KG1 (cell line): ENCODE data around the gene CPPED1.

ENCODE experiments used
- DNase-seq: peaks from one replicate; lab custom pipeline; 2025; lab: John Stamatoyannopoulos, UW

CPPED1 gene

GRCh38 chr16:12732600-12732999, 71.1 kb downstream of the CPPED1 start:
- no peak for DNase-seq

GRCh38 chr16:12729448-12729847, 74.2 kb downstream of the CPPED1 start:
- DNase-seq, result no peak

GRCh38 chr16:12728469-12728868, 75.2 kb downstream of the CPPED1 start:
- no peak for DNase-seq

- no peak for DNase-seq
These were observed 79.5 kb downstream of the CPPED1 start for GRCh38 chr16:12724226-12724625.

GRCh38 chr16:12723681-12724080, 80.0 kb downstream of the CPPED1 start:
- DNase-seq, result no peak

- DNase-seq, result no peak
These were observed 81.8 kb downstream of the CPPED1 start for GRCh38 chr16:12721841-12722421.

- DNase-seq, result no peak
These were observed 83.7 kb downstream of the CPPED1 start for GRCh38 chr16:12719972-12720371.

- DNase-seq, result no peak
These were observed 87.0 kb downstream of the CPPED1 start for GRCh38 chr16:12716658-12717057.

- DNase-seq, result no peak
These were observed 93.9 kb downstream of the CPPED1 start for GRCh38 chr16:12709807-12710206.

- no peak for DNase-seq
These were observed 95.4 kb downstream of the CPPED1 start for GRCh38 chr16:12708266-12708665.

GRCh38 chr16:12706628-12707027, 97.1 kb downstream of the CPPED1 start:
- no peak for DNase-seq

GRCh38 chr16:12704492-12705111, 99.1 kb downstream of the CPPED1 start:
- DNase-seq, result no peak

GRCh38 chr16:12703935-12704334, 99.8 kb downstream of the CPPED1 start:
- no peak for DNase-seq

GRCh38 chr16:12700161-12700560, 103.5 kb downstream of the CPPED1 start:
- no peak for DNase-seq

GRCh38 chr16:12699161-12699560, 104.5 kb downstream of the CPPED1 start:
- no peak for DNase-seq

- no peak for DNase-seq
These were observed 106.2 kb downstream of the CPPED1 start for GRCh38 chr16:12697437-12697836.

GRCh38 chr16:12695454-12695853, 108.2 kb downstream of the CPPED1 start:
- no peak for DNase-seq

GRCh38 chr16:12690024-12690423, 113.7 kb downstream of the CPPED1 start:
- no peak for DNase-seq

GRCh38 chr16:12688951-12689850, 114.5 kb downstream of the CPPED1 start:
- DNase-seq, result no peak

GRCh38 chr16:12685806-12686205, 117.9 kb downstream of the CPPED1 start:
- no peak for DNase-seq

GRCh38 chr16:12682432-12683165, 121.1 kb downstream of the CPPED1 start:
- no peak for DNase-seq

GRCh38 chr16:12681653-12682052, 122.0 kb downstream of the CPPED1 start:
- DNase-seq, result no peak
